Smooth muscle cell (in vitro differentiated cells): ENCODE data around the gene PTCRA. TPM values are rescaled to one million over a fixed set of nuclear protein-coding genes. Genes with fewer than 3 reads are reported as not detected.

Experiments used
- DNase-seq: peaks from one replicate; lab custom pipeline; 2025; ENCODE audit not compliant: unreplicated experiment; lab: John Stamatoyannopoulos, UW
- H2AFZ ChIP-seq: fragments of 200-600 bp; sonication (generic); 2 replicates; pipeline ENCODE4 v1.6.0; 2016; ENCODE audit warnings: antibody characterized with exemption, low read depth, mild to moderate bottlenecking
- H3F3A ChIP-seq: fragments of 200-600 bp; sonication (generic); 2 replicates; pipeline ENCODE4 v1.6.0; 2017; ENCODE audit warnings: antibody characterized with exemption, low read depth
- H3K27ac ChIP-seq: fragments of 200-600 bp; sonication (generic); 2 replicates; pipeline ENCODE4 v1.5.1; 2016; ENCODE audit warnings: low read depth, mild to moderate bottlenecking
- H3K27me3 ChIP-seq: fragments of 200-600 bp; sonication (generic); 2 replicates; pipeline ENCODE4 v1.6.1; 2016; ENCODE audit warnings: low read depth, mild to moderate bottlenecking
- H3K36me3 ChIP-seq: fragments of 200-600 bp; sonication (generic); 2 replicates; pipeline ENCODE4 v1.5.1; 2016; ENCODE audit warnings: low read depth
- H3K4me1 ChIP-seq: fragments of 200-600 bp; sonication (generic); 2 replicates; pipeline ENCODE4 v1.5.1; 2016; ENCODE audit warnings: low read depth
- H3K4me2 ChIP-seq: fragments of 200-600 bp; sonication (generic); 2 replicates; pipeline ENCODE4 v1.6.0; 2016; ENCODE audit warnings: mild to moderate bottlenecking
- H3K4me3 ChIP-seq: fragments of 200-600 bp; sonication (generic); 2 replicates; pipeline ENCODE4 v1.5.1; 2016; ENCODE audit warnings: mild to moderate bottlenecking
- H3K79me2 ChIP-seq: fragments of 200-600 bp; sonication (generic); 2 replicates; pipeline ENCODE4 v1.6.0; 2016; ENCODE audit warnings: low read depth, mild to moderate bottlenecking
- H3K9ac ChIP-seq: fragments of 200-600 bp; sonication (generic); 2 replicates; pipeline ENCODE4 v1.6.0; 2016; ENCODE audit warnings: low read depth
- H3K9me3 ChIP-seq: fragments of 200-600 bp; sonication (generic); replicated peaks from 2 replicates; pipeline ENCODE4 v1.5.1; 2016; ENCODE audit warnings: low read depth
- H4K20me1 ChIP-seq: fragments of 200-600 bp; sonication (generic); 2 replicates; pipeline ENCODE4 v1.6.0; 2016; ENCODE audit warnings: low read depth
- CTCF ChIP-seq: fragments of 200-600 bp; sonication (generic); IDR thresholded peaks from 2 replicates; pipeline ENCODE4 v1.5.1; 2017; ENCODE audit warnings: borderline replicate concordance, mild to moderate bottlenecking, antibody characterized with exemption; ENCODE audit not compliant: insufficient read depth, poor library complexity, severe bottlenecking
- WGBS: methylation state at CpG from one replicate; pipeline ENCODE4 v1.1.7; 2016; ENCODE audit warnings: low lambda C conversion rate; 5-methylcytosine and 5-hydroxymethylcytosine counted together
- polyA plus RNA-seq: library from polyadenylated mRNA; unstranded; fragments of >200 nt; fragmentation: Nextera tagmentation; extraction: Ambion mirVana; gene quantifications from 2 replicates; pipeline ENCODE4 v1.2.1, GENCODE V29; 2016
- total RNA-seq: library from RNA; depleted of rRNA; stranded (reverse); fragments of >200 nt; gene quantifications from 2 replicates; pipeline ENCODE4 v1.2.3, GENCODE V29; 2014

PTCRA gene
- total and polyA plus RNA-seq, 2 experiments from 2014 or later = not detected

- H3K4me1 ChIP-seq = no peaks in the 10 kb centered on the region
- H4K20me1 ChIP-seq = no peaks in the 10 kb centered on the region
- no peak for DNase-seq
- no peak overlapping the region for H2AFZ ChIP-seq
- no peak overlapping the region for H3K27ac ChIP-seq
- H3K36me3 ChIP-seq = no peaks in the 10 kb centered on the region
- WGBS = 96% methylated on average over 12 of the region's 12 CpGs
- no peak overlapping the region for H3K4me2 ChIP-seq
- no peak overlapping the region for H3K9ac ChIP-seq
- H3K9me3 ChIP-seq = no peaks in the 10 kb centered on the region
- peaks cover 8% of the 10 kb centered on the region for H3F3A ChIP-seq
- TF ChIP-seq CTCF = no peak
- no peaks in the 10 kb centered on the region for H3K27me3 ChIP-seq
- H3K4me3 ChIP-seq = no peak overlapping the region
- H3K79me2 ChIP-seq = no peaks in the 10 kb centered on the region
Measured at GRCh38 chr6:42968126-42968701, 52.4 kb downstream of the PTCRA start.

- no peaks in the 10 kb centered on the region for H3K9me3 ChIP-seq
- H3K4me1 ChIP-seq = no peaks in the 10 kb centered on the region
- WGBS = 75% methylated on average over 4 of the region's 4 CpGs
- H4K20me1 ChIP-seq = no peaks in the 10 kb centered on the region
- peaks cover 8% of the 10 kb centered on the region for H3F3A ChIP-seq
- no peak overlapping the region for H3K4me2 ChIP-seq
- H3K27ac ChIP-seq = no peak overlapping the region
- no peak overlapping the region for H3K9ac ChIP-seq
- no peaks in the 10 kb centered on the region for H3K79me2 ChIP-seq
- TF ChIP-seq CTCF = no peak
- no peak overlapping the region for H2AFZ ChIP-seq
- no peaks in the 10 kb centered on the region for H3K36me3 ChIP-seq
- DNase-seq = no peak
- H3K27me3 ChIP-seq = no peaks in the 10 kb centered on the region
- H3K4me3 ChIP-seq = no peak overlapping the region
Measured at GRCh38 chr6:42968783-42969182, 52.9 kb downstream of the PTCRA start.

GRCh38 chr6:42969431-42969830 is 53.6 kb downstream of the PTCRA start:
- Histone ChIP-seq H2AFZ (no peak overlapping the region), H3K9ac (no peak overlapping the region), H4K20me1 (no peaks in the 10 kb centered on the region), H3K4me2 (no peak overlapping the region), H3K27ac (no peak overlapping the region), H3K79me2 (no peaks in the 10 kb centered on the region), H3K27me3 (no peaks in the 10 kb centered on the region), H3F3A (peaks cover 8% of the 10 kb centered on the region), H3K4me1 (no peaks in the 10 kb centered on the region), H3K36me3 (no peaks in the 10 kb centered on the region), H3K9me3 (no peaks in the 10 kb centered on the region), H3K4me3 (no peak overlapping the region)
- TF ChIP-seq CTCF = no peak
- 94% methylated on average over 2 of the region's 2 CpGs for WGBS
- DNase-seq = no peak

GRCh38 chr6:42969934-42970333 is 54.1 kb downstream of the PTCRA start:
- H3F3A ChIP-seq = peaks cover 8% of the 10 kb centered on the region
- TF ChIP-seq CTCF = no peak
- H3K27me3 ChIP-seq = no peaks in the 10 kb centered on the region
- no peaks in the 10 kb centered on the region for H3K4me1 ChIP-seq
- H3K9ac ChIP-seq = no peak overlapping the region
- DNase-seq = no peak
- no peak overlapping the region for H2AFZ ChIP-seq
- no peak overlapping the region for H3K27ac ChIP-seq
- no peaks in the 10 kb centered on the region for H3K36me3 ChIP-seq
- no peaks in the 10 kb centered on the region for H3K9me3 ChIP-seq
- H3K4me3 ChIP-seq = no peak overlapping the region
- H3K79me2 ChIP-seq = no peaks in the 10 kb centered on the region
- 93% methylated on average over 4 of the region's 4 CpGs for WGBS
- no peak overlapping the region for H3K4me2 ChIP-seq
- H4K20me1 ChIP-seq = no peaks in the 10 kb centered on the region
